GM18868 (cell line): ENCODE results near the gene PSMD5.
"Not testable (repeated sequence)": the region's sequence is repeated elsewhere in the genome, so short reads cannot be mapped to it uniquely, and the experiment has no call there.

Source experiments
- ATAC-seq: cut with Tn5 transposase; IDR thresholded peaks from one replicate; pipeline ENCODE4 v1.9.1; 2021; ENCODE audit warnings: mild to moderate bottlenecking, moderate library complexity; ENCODE audit not compliant: unreplicated experiment

The PSMD5 gene

GRCh38 chr9:120815075-120815474 is 27.6 kb downstream of the PSMD5 start:
- no peak for ATAC-seq

DNA sequence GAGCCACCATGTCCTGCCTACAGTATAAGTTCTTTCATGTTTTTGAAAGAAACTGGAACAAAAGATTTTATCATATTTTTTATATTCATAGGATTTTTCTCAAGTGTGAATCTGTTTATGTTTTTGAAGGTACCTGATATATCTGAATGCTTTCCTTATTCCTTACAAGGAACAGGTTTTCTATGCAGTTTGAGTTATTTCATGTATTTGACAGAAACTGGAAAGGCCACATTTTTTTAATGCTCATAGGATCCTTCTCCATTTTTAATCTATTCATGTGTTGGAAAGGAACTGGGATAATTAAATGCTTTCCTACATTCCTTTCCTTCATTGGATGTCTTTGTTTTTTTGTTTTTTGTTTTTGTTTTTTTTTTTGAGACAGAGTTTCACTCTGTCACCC is 33.8 kb downstream of the PSMD5 start:
- no peak for ATAC-seq

GRCh38 chr9:120807607-120808379 is 34.9 kb downstream of the PSMD5 start:
- ATAC-seq, result no peak

DNA sequence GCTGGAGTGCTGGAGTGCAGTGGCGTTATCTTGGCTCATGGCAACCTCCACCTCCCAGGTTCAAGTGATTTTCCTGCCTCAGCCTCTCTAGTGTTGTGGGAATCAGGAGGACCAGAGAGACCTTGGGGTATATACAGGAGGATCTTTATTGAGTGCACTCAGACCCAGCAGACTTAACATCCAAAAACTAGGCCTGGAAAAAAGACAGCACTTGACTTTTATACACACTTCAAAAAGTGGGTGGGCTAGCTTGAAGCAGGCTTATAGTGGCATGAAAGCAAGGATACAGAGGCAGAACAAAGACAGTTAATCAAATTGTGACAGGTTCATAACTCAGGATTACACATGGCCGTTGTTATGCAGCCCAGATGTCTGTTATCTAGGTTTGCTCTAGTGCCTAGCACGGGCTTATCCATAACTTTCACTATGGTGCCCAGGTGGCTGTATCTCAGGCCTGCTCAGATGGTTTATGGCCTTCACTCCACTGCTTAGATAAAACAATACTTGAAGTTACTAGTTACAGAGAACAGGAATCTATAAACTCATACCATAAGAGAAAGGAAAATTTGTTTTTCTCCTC is 37.8 kb downstream of the PSMD5 start:
- not testable (repeated sequence) for ATAC-seq

DNA sequence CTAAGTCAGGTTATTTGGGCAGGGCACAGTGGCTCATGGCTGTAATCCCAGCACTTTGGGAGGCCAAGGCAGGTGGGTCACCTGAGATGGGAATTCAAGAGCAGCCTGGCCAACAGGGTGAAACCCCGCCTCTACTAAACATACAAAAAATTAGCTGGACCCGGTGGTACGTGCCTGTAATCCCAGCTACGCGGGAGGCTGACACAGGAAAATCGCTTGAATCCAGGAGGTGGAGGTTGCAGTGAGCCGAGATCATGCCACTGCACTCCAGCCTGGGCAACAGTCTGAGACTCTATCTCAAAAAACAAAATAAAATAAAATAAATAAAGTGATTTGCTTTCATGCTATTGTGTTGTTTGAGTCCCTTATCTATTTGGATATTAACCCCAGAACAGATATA is 41.3 kb downstream of the PSMD5 start:
- ATAC-seq, result no peak

GRCh38 chr9:120792898-120793765 is 49.6 kb downstream of the PSMD5 start, which contains the start of gene FBXW2:
Gene FBXW2, minus strand, starts transcription at chr9:120793416. Its CDS starts 5,158 bp downstream, at chr9:120788258.
- ATAC-seq, result peak; percentile 95

DNA sequence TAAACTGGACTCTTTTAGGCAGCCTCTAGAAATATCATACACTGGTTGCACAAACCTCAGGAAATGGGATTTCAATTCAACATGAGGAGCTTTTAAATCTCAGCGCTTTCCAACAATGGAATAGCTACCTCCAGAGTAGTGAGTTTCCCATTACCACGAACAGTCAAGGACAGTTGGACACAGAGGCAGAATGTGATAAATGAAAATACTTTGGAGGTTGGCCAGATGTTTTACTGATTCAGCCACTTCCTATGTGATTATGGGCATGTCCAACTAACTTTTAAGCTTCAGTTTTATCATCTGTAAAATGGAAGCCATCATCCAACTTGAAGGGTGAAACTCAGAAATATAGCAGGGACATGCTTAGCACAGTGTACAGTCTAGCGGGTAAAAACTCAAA is 51.6 kb downstream of the PSMD5 start:
- no peak for ATAC-seq

DNA sequence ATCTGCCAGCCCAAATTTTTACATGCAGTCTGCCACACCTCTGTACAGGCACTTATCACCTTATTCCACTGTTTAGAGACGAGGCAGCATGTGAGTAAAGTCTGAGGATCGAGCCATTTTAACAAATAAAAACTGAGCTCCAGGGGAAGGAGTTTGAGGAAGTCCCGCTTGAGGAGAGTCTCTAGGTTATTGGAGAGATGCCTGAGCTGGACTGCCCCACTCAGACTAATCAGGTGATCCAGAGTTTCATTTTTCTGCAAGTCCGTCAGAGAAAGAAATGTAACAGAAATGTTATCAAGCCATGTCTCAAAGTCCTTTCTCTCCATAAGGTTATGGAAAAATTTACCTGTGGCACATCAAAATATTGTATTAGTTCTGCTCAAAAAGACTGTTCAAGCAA is 54.8 kb downstream of the PSMD5 start:
- no peak for ATAC-seq

DNA sequence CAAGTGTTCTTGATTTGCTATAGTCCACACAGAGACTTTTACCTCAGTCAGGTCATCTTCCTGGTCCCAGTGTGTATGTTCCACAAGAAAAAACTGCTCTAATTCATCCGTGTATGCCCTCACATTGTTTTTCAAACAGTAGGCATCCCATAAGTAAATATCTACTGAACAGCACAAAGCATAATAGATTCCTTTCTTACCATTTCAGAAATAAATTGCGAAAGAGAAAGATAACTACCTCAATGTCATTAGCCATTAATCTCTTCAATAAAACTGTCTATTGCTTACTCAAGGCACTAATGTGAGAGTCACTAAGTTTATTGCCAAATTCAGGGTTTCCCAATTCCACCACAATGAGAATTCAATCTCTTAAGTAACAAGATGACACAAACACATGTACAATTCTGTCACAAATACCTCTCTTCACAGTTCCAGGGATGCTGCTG is 59.1 kb downstream of the PSMD5 start:
- no peak for ATAC-seq

GRCh38 chr9:120781236-120781635 is 61.5 kb downstream of the PSMD5 start:
- ATAC-seq, result no peak

- no peak for ATAC-seq
Observed at GRCh38 chr9:120780367-120780766, 62.4 kb downstream of the PSMD5 start.

- no peak for ATAC-seq
Observed at GRCh38 chr9:120779227-120779626, 63.5 kb downstream of the PSMD5 start.

GRCh38 chr9:120778758-120779157 is 64.0 kb downstream of the PSMD5 start:
- no peak for ATAC-seq

DNA sequence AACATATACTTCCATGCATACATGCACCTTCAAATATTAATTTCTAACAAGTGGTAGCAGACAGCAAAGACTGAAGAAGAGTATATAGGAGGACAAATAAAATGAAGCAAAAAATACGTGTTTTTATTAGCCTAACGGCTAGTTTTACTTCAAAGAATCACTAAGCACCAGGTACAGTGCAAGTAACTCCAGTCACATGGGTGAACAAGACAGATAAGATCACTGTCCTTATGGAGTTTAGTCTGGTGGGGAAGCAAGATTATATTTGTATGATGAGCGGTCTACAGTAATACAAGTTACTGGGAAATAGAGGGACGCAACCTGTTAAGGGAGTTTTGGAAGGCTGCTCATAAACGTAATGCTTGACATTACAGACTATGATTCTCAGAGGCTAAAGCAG is 65.5 kb downstream of the PSMD5 start:
- ATAC-seq, result no peak

DNA sequence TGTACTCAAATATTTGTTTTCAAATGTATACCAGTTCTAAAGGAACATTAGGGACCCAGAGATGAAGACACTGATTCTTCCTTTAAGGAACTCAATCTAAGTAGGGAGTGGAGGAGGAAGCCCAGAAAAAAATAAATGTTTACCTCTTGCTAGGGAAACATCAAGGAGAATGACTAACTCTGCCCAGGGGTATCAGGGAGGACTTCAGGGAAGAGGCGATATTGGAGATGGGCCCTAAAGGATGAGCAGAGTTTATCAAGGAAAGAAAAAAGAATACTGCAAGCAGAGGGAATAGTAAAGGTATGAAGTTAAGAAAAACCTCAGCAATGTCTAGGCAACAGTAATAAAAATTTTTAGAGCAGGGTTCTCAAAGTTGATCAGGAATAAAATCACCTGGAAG is 65.9 kb downstream of the PSMD5 start:
- ATAC-seq, result no peak

DNA sequence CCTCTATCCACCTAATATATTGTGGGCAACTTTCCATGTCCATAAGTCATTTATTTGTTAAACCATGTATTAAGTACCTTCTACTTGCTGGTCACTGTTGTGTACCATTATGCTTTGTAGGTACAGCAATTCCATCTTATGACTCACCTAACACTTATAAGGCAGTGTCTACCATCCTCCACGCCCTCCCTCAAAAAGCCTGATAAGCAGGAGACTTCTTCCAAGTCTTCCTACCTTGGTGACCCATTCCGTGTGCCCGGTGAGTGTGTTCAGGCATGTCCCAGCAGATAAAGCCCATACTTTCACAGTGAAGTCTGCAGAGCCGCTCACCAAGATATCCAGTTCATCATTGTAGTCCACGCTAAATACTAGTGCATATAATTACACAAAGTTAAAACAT is 66.9 kb downstream of the PSMD5 start:
- ATAC-seq, result no peak

DNA sequence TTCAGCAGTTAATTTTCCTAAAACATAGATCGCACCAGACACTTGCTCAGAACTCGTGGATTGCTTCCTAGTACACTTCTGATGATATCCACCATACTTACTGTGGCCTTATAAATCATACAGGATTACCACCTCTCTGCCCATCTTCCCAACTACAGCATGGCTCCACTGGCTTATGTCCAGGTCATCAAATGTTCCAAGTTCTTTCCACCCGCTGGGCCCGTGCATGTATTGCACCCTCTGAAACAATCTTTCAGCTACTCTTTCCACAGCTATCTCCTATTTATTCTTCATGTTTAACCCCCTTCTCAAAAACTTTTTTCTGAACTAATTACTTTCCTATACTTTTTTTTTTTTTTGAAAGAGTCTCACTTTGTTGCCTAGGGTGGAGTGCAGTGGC is 68.0 kb downstream of the PSMD5 start:
- no peak for ATAC-seq

GRCh38 chr9:120773256-120773655 is 69.5 kb downstream of the PSMD5 start:
- no peak for ATAC-seq

- no peak for ATAC-seq
Observed at GRCh38 chr9:120770931-120771330, 71.8 kb downstream of the PSMD5 start.

DNA sequence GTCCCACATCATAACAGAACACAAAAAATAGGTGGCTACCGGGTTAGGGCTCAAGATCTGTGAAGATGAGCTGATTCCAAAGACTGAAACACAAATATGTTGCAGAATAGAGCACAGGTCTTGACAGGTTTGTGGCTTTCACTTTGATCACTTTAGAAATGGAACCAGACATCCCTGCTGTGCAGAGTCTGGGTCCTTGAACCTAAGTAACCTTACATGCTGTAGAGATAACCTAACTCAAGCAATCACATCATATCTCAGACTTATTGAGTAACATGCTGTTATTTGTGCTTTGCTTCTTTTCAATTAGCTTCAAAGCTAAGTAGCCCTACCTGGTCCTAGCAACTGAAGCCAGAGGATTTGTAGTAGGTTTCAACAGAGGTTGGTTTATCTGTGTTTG is 73.8 kb downstream of the PSMD5 start:
- no peak for ATAC-seq

DNA sequence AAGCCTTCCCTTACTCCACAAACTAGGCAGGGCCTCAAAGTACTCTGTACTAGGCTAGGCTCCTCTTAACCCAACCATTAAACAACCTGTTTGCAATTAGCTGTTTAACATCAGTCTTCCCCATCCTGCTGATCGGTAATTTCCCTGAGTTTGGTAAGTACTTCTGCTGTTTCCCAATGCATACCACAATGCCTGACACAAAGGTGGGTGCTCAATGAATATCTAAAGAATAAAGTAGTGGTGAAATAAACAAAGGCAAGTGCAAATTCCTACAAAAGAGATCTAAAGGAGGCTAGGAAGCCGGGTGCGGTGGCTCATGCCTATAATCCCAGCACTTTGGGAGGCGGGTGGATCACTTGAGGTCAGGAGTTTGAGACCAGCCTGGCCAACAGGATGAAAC is 74.5 kb downstream of the PSMD5 start:
- no peak for ATAC-seq

DNA sequence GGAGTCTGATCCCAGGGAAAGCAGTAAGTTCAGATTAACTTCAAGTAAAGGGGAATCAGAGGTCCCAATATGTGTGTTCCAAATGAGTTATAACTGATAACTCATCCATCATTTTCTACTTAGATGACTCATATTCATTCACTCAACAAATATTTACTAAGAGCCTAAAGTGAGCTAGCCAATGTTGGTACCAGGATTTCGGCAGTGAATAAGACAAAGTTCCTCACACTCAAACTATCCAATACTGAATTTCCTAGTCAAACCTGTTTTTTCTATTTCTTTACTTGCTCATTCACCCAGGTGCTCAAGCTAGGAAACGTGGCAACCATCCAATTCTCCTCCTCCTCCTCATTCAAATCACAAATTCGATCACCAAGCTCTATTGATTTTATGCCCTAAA is 75.3 kb downstream of the PSMD5 start:
- no peak for ATAC-seq
